ENCODE data around the gene UGCG. TPM values are rescaled to one million over a fixed set of nuclear protein-coding genes. Genes with fewer than 3 reads are reported as not detected.

The UGCG gene
- 22.6 and 22.9 TPM in 2 replicates for total RNA-seq

- peak within 1 kb of the TSS; percentile 87 for H3K27ac Mint-ChIP-seq
- peak; percentile 86 for DNase-seq (ENCODE audit: low spot score)
- no peaks in the 10 kb centered on the region for H3K36me3 Mint-ChIP-seq (ENCODE audit: low read depth)
- H3K27me3 Mint-ChIP-seq (ENCODE audit: insufficient read depth) = peaks cover 4% of the 10 kb centered on the region
- H3K4me1 Mint-ChIP-seq (ENCODE audit: low read depth) = peaks cover 19% of the 10 kb centered on the region
- intact Hi-C loops (cut with micrococcal nuclease) = loop anchor here (1.0 to 10.0 kb wide), 12 partner anchors 26 to 1326 kb away; partner anchors contain the start of genes DNAJC25, FKBP15, GNG10 and INIP
- H3K4me3 Mint-ChIP-seq = peak within 1 kb of the TSS; percentile 90
- H3K9me3 Mint-ChIP-seq = no peaks in the 10 kb centered on the region
Observed at GRCh38 chr9:111895996-111896941, at the start of gene UGCG. Gene UGCG (plus strand): TSS chr9:111896814. CDS start chr9:111897216, 402 bp downstream.

- H3K27ac Mint-ChIP-seq = no peak overlapping the region
- intact Hi-C loops (cut with micrococcal nuclease) = no loop called here
- H3K36me3 Mint-ChIP-seq (ENCODE audit: low read depth) = no peaks in the 10 kb centered on the region
- H3K4me3 Mint-ChIP-seq = no peak overlapping the region
- H3K27me3 Mint-ChIP-seq (ENCODE audit: insufficient read depth) = peaks cover 4% of the 10 kb centered on the region
- H3K4me1 Mint-ChIP-seq (ENCODE audit: low read depth) = no peaks in the 10 kb centered on the region
- DNase-seq (ENCODE audit: low spot score) = no peak
- no peaks in the 10 kb centered on the region for H3K9me3 Mint-ChIP-seq
Observed at GRCh38 chr9:111851553-111851952, 45.1 kb upstream of the UGCG start.

GRCh38 chr9:111852291-111852690 lies 44.3 kb upstream of the UGCG start:
- Mint-ChIP-seq H3K27ac (no peak overlapping the region), H3K4me3 (no peak overlapping the region), H3K27me3 (ENCODE audit: insufficient read depth) (peaks cover 4% of the 10 kb centered on the region), H3K36me3 (ENCODE audit: low read depth) (no peaks in the 10 kb centered on the region), H3K9me3 (no peaks in the 10 kb centered on the region), H3K4me1 (ENCODE audit: low read depth) (no peaks in the 10 kb centered on the region)
- intact Hi-C loops (cut with micrococcal nuclease) = no loop called here
- no peak for DNase-seq (ENCODE audit: low spot score)

GRCh38 chr9:111853450-111853827 lies 43.2 kb upstream of the UGCG start:
- DNase-seq (ENCODE audit: low spot score) = no peak
- intact Hi-C loops (cut with micrococcal nuclease) = no loop called here
- Mint-ChIP-seq H3K9me3 (no peaks in the 10 kb centered on the region), H3K4me1 (ENCODE audit: low read depth) (no peaks in the 10 kb centered on the region), H3K27me3 (ENCODE audit: insufficient read depth) (peaks cover 4% of the 10 kb centered on the region), H3K4me3 (no peak overlapping the region), H3K36me3 (ENCODE audit: low read depth) (no peaks in the 10 kb centered on the region), H3K27ac (no peak overlapping the region)

- Mint-ChIP-seq H3K4me1 (ENCODE audit: low read depth) (no peaks in the 10 kb centered on the region), H3K36me3 (ENCODE audit: low read depth) (no peaks in the 10 kb centered on the region), H3K4me3 (no peak overlapping the region), H3K27me3 (ENCODE audit: insufficient read depth) (peaks cover 4% of the 10 kb centered on the region), H3K27ac (no peak overlapping the region), H3K9me3 (no peaks in the 10 kb centered on the region)
- DNase-seq (ENCODE audit: low spot score) = no peak
- intact Hi-C loops (cut with micrococcal nuclease) = no loop called here
Observed at GRCh38 chr9:111854799-111855198, 41.8 kb upstream of the UGCG start.

- intact Hi-C loops (cut with micrococcal nuclease) = no loop called here
- H3K36me3 Mint-ChIP-seq (ENCODE audit: low read depth) = no peaks in the 10 kb centered on the region
- no peaks in the 10 kb centered on the region for H3K9me3 Mint-ChIP-seq
- H3K4me1 Mint-ChIP-seq (ENCODE audit: low read depth) = no peaks in the 10 kb centered on the region
- no peak overlapping the region for H3K27ac Mint-ChIP-seq
- peaks cover 4% of the 10 kb centered on the region for H3K27me3 Mint-ChIP-seq (ENCODE audit: insufficient read depth)
- no peak overlapping the region for H3K4me3 Mint-ChIP-seq
- no peak for DNase-seq (ENCODE audit: low spot score)
Observed at GRCh38 chr9:111857555-111858211, 38.9 kb upstream of the UGCG start.

- Mint-ChIP-seq H3K27ac (no peak overlapping the region), H3K9me3 (no peaks in the 10 kb centered on the region), H3K36me3 (ENCODE audit: low read depth) (no peaks in the 10 kb centered on the region), H3K4me1 (ENCODE audit: low read depth) (no peaks in the 10 kb centered on the region), H3K27me3 (ENCODE audit: insufficient read depth) (peaks cover 10% of the 10 kb centered on the region), H3K4me3 (no peak overlapping the region)
- intact Hi-C loops (cut with micrococcal nuclease) = no loop called here
- no peak for DNase-seq (ENCODE audit: low spot score)
Observed at GRCh38 chr9:111860443-111860842, 36.2 kb upstream of the UGCG start.

- H3K27me3 Mint-ChIP-seq (ENCODE audit: insufficient read depth) = peaks cover 14% of the 10 kb centered on the region
- no peak overlapping the region for H3K27ac Mint-ChIP-seq
- H3K4me3 Mint-ChIP-seq = no peak overlapping the region
- no peaks in the 10 kb centered on the region for H3K36me3 Mint-ChIP-seq (ENCODE audit: low read depth)
- peaks cover 3% of the 10 kb centered on the region for H3K9me3 Mint-ChIP-seq
- no peak for DNase-seq (ENCODE audit: low spot score)
- peaks cover 5% of the 10 kb centered on the region for H3K4me1 Mint-ChIP-seq (ENCODE audit: low read depth)
- intact Hi-C loops (cut with micrococcal nuclease) = no loop called here
Observed at GRCh38 chr9:111863636-111864035, 33.0 kb upstream of the UGCG start.

GRCh38 chr9:111866976-111867375 lies 29.6 kb upstream of the UGCG start:
- Mint-ChIP-seq H3K9me3 (peaks cover 3% of the 10 kb centered on the region), H3K4me3 (no peak overlapping the region), H3K4me1 (ENCODE audit: low read depth) (peaks cover 20% of the 10 kb centered on the region), H3K36me3 (ENCODE audit: low read depth) (no peaks in the 10 kb centered on the region), H3K27ac (no peak overlapping the region), H3K27me3 (ENCODE audit: insufficient read depth) (peaks cover 19% of the 10 kb centered on the region)
- intact Hi-C loops (cut with micrococcal nuclease) = no loop called here
- no peak for DNase-seq (ENCODE audit: low spot score)

GRCh38 chr9:111868475-111868874 lies 28.1 kb upstream of the UGCG start:
- H3K27me3 Mint-ChIP-seq (ENCODE audit: insufficient read depth) = peaks cover 29% of the 10 kb centered on the region

GRCh38 chr9:111870774-111871498 lies 25.7 kb upstream of the UGCG start:
- intact Hi-C loops (cut with micrococcal nuclease) = loop anchor here (1.0 to 2.0 kb wide), 6 partner anchors 16 to 203 kb away; partner anchors contain the start of gene UGCG

More at GRCh38 chr9:111868475-111868874, 28.1 kb upstream of the UGCG start:
- Mint-ChIP-seq H3K4me3 (no peak overlapping the region), H3K27ac (no peak overlapping the region), H3K4me1 (ENCODE audit: low read depth) (peaks cover 20% of the 10 kb centered on the region), H3K9me3 (peaks cover 3% of the 10 kb centered on the region), H3K36me3 (ENCODE audit: low read depth) (no peaks in the 10 kb centered on the region)
- intact Hi-C loops (cut with micrococcal nuclease) = no loop called here
- no peak for DNase-seq (ENCODE audit: low spot score)

GRCh38 chr9:111871499-111871855 lies 25.1 kb upstream of the UGCG start:
- Mint-ChIP-seq H3K4me3 (no peak overlapping the region), H3K36me3 (ENCODE audit: low read depth) (no peaks in the 10 kb centered on the region), H3K27me3 (ENCODE audit: insufficient read depth) (peaks cover 35% of the 10 kb centered on the region), H3K4me1 (ENCODE audit: low read depth) (peaks cover 20% of the 10 kb centered on the region), H3K27ac (no peak overlapping the region), H3K9me3 (peaks cover 3% of the 10 kb centered on the region)
- intact Hi-C loops (cut with micrococcal nuclease) = loop anchor here (1.0 to 2.0 kb wide), 3 partner anchors 15 to 203 kb away; no protein-coding TSS in a partner anchor
- no peak for DNase-seq (ENCODE audit: low spot score)

More at GRCh38 chr9:111870774-111871498, 25.7 kb upstream of the UGCG start:
- Mint-ChIP-seq H3K4me1 (ENCODE audit: low read depth) (peaks cover 20% of the 10 kb centered on the region), H3K27me3 (ENCODE audit: insufficient read depth) (peaks cover 30% of the 10 kb centered on the region), H3K27ac (peak overlapping the region; percentile 49), H3K36me3 (ENCODE audit: low read depth) (no peaks in the 10 kb centered on the region), H3K9me3 (peaks cover 3% of the 10 kb centered on the region), H3K4me3 (no peak overlapping the region)
- peak; percentile 6 for DNase-seq (ENCODE audit: low spot score)
